Osteoblast (primary cell): ENCODE measurements around the gene SYNJ2. TPM values are rescaled to one million over a fixed set of nuclear protein-coding genes. Genes with fewer than 3 reads are reported as not detected.
A peak's percentile ranks its signal among the peaks of the same experiment; 100 is the strongest.

Experiments
- DNase-seq: peaks from one replicate; pipeline ENCODE4 v3.0.0; 2011; ENCODE audit warnings: low spot score, mixed read lengths; ENCODE audit not compliant: insufficient read length; ENCODE audit errors: missing footprints
- H2AFZ ChIP-seq: 2 replicates; pipeline ENCODE4 v1.6.0; 2011; ENCODE audit warnings: mild to moderate bottlenecking, low read length
- H3K27ac ChIP-seq: 2 replicates; pipeline ENCODE4 v1.5.1; 2011; ENCODE audit warnings: mild to moderate bottlenecking, low read depth, low read length, moderate library complexity
- H3K27me3 ChIP-seq: 2 replicates; pipeline ENCODE4 v1.6.0; 2012; ENCODE audit warnings: mild to moderate bottlenecking, control low read depth, inconsistent platforms, low read length, moderate library complexity; ENCODE audit not compliant: insufficient read depth
- H3K36me3 ChIP-seq: 2 replicates; pipeline ENCODE4 v1.5.1; 2011; ENCODE audit warnings: mild to moderate bottlenecking, low read length, control low read depth, moderate library complexity; ENCODE audit not compliant: insufficient read depth
- H3K4me1 ChIP-seq: 2 replicates; pipeline ENCODE4 v1.5.1; 2011; ENCODE audit warnings: mild to moderate bottlenecking, low read length, control low read depth, moderate library complexity; ENCODE audit not compliant: insufficient read depth
- H3K4me2 ChIP-seq: 2 replicates; pipeline ENCODE4 v1.6.0; 2011; ENCODE audit warnings: mild to moderate bottlenecking, low read length; ENCODE audit not compliant: insufficient read depth
- H3K4me3 ChIP-seq: fragments of 200-600 bp; sonication (generic); 3 replicates; pipeline ENCODE4 v1.5.1; 2012; ENCODE audit warnings: mild to moderate bottlenecking, low read length, inconsistent platforms; ENCODE audit not compliant: insufficient read depth
- H3K79me2 ChIP-seq: 2 replicates; pipeline ENCODE4 v1.6.0; 2012; ENCODE audit warnings: mild to moderate bottlenecking, low read length, control low read depth, inconsistent platforms; ENCODE audit not compliant: insufficient read depth
- H3K9me3 ChIP-seq: 2 replicates; pipeline ENCODE4 v1.5.1; 2011; ENCODE audit warnings: low read depth, low read length, control low read depth
- H4K20me1 ChIP-seq: 2 replicates; pipeline ENCODE4 v1.6.0; 2012; ENCODE audit warnings: mild to moderate bottlenecking, low read length, control low read depth; ENCODE audit not compliant: insufficient read depth
- CTCF ChIP-seq: IDR thresholded peaks from 2 replicates; pipeline ENCODE4 v1.5.1; 2011; ENCODE audit warnings: mild to moderate bottlenecking, low read depth, low read length, moderate library complexity; ENCODE audit errors: extremely low read depth
- total RNA-seq: library from RNA; depleted of rRNA; stranded (reverse); fragments of >200 nt; gene quantifications from 2 replicates; pipeline ENCODE4 v1.2.3, GENCODE V29; 2012

Gene SYNJ2
- total RNA-seq, 1 donor: 94.8 TPM

GRCh38 chr6:158008864-158009113, 27.1 kb downstream of the SYNJ2 start:
- peaks cover 43% of the 10 kb centered on the region for H3K4me1 ChIP-seq
- no peak overlapping the region for H3K4me2 ChIP-seq
- H3K36me3 ChIP-seq: peaks cover 17% of the 10 kb centered on the region
- peaks cover 4% of the 10 kb centered on the region for H4K20me1 ChIP-seq
- H3K79me2 ChIP-seq: peaks cover 99% of the 10 kb centered on the region
- no peaks in the 10 kb centered on the region for H3K27me3 ChIP-seq
- DNase-seq: no peak
- TF ChIP-seq CTCF: no peak
- no peaks in the 10 kb centered on the region for H3K9me3 ChIP-seq
- no peak overlapping the region for H2AFZ ChIP-seq
- peak overlapping the region; percentile 74 for H3K27ac ChIP-seq
- H3K4me3 ChIP-seq: no peak overlapping the region

GRCh38 chr6:158009114-158009891, 27.6 kb downstream of the SYNJ2 start:
- Histone ChIP-seq H3K27me3 (no peaks in the 10 kb centered on the region), H3K4me1 (peaks cover 40% of the 10 kb centered on the region), H3K9me3 (no peaks in the 10 kb centered on the region), H3K79me2 (peaks cover 99% of the 10 kb centered on the region), H3K4me3 (peak overlapping the region; percentile 28), H3K27ac (peak overlapping the region; percentile 74), H3K36me3 (peaks cover 17% of the 10 kb centered on the region), H4K20me1 (peaks cover 4% of the 10 kb centered on the region), H2AFZ (no peak overlapping the region), H3K4me2 (peak overlapping the region; percentile 53)
- DNase-seq: peak; percentile 76
- TF ChIP-seq CTCF: no peak

GRCh38 chr6:158009935-158010585, 28.4 kb downstream of the SYNJ2 start:
- peaks cover 4% of the 10 kb centered on the region for H4K20me1 ChIP-seq

More at GRCh38 chr6:158009935-158010585, 28.4 kb downstream of the SYNJ2 start:
- Histone ChIP-seq H3K79me2 (peaks cover 100% of the 10 kb centered on the region), H3K4me3 (no peak overlapping the region), H2AFZ (no peak overlapping the region), H3K36me3 (peaks cover 17% of the 10 kb centered on the region), H3K4me2 (peak overlapping the region; percentile 53), H3K27ac (peak overlapping the region; percentile 74), H3K9me3 (no peaks in the 10 kb centered on the region), H3K27me3 (no peaks in the 10 kb centered on the region), H3K4me1 (peaks cover 43% of the 10 kb centered on the region)
- no peak for DNase-seq
- no peak for TF ChIP-seq CTCF
